ENCODE data around the gene ABCA6.

GRCh38 chr17:69064476-69064875, 77.2 kb downstream of the ABCA6 start:
- TF ChIP-seq KDM1A (CRISPR knock-in tag; IDR thresholded peaks at IDR 0.05) (no peak), TFAP4 (IDR thresholded peaks at IDR 0.05; ENCODE audit: borderline replicate concordance, low read depth) (no peak), ZNF816 (CRISPR knock-in tag; IDR thresholded peaks at IDR 0.05; ENCODE audit: borderline replicate concordance) (no peak), ZNF550 (CRISPR knock-in tag; IDR thresholded peaks at IDR 0.05; ENCODE audit: borderline replicate concordance) (no peak), ZNF615 (CRISPR knock-in tag; IDR thresholded peaks at IDR 0.05; ENCODE audit: borderline replicate concordance) (no peak), NBN (conservative IDR thresholded peaks at IDR 0.05) (no peak), POLR2A (IDR thresholded peaks at IDR 0.05; ENCODE audit: insufficient read depth in 1 of 2, low read depth in 2 of 2, low read length in 2 of 2) (no peak), NR2C2 (CRISPR knock-in tag; IDR thresholded peaks at IDR 0.05; ENCODE audit: borderline replicate concordance) (no peak), POLR2AphosphoS5 (IDR thresholded peaks at IDR 0.05; ENCODE audit: low read depth, low read length) (no peak), CTCF (CRISPR knock-in tag; IDR thresholded peaks at IDR 0.05) (no peak)

Measured in HepG2 (cell line).